ENCODE data around the gene UNC13C.

DNA sequence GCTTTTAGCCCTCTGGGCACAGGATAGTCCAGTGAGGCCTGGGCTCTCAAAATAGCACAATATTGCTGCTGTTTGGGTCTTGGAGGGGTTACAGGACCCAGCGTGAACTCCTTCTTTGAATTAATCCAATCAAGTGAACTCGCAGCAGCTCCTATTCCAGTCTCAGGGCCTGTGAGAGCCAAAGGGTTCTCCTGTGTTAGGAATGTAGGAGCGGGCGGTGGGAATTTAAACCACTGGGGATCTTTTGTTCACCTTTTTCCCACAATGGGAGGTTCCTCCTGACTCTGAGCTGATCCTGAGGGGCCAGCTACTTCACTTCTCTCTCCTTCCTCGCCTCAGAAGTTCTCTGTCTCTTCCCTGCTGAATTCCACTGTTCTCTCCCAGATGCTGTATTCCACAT is 504.0 kb downstream of the UNC13C start:
- TF ChIP-seq POLR2A (IDR thresholded peaks at IDR 0.05) (no peak), CTCF (IDR thresholded peaks at IDR 0.05) (no peak), EP300 (IDR thresholded peaks at IDR 0.05) (no peak), POLR2AphosphoS5 (IDR thresholded peaks at IDR 0.05) (no peak)
